ENCODE results near the gene WASHC2A.
"Not testable (repeated sequence)": the region's sequence is repeated elsewhere in the genome, so short reads cannot be mapped to it uniquely, and the experiment has no call there.

The WASHC2A gene

DNA sequence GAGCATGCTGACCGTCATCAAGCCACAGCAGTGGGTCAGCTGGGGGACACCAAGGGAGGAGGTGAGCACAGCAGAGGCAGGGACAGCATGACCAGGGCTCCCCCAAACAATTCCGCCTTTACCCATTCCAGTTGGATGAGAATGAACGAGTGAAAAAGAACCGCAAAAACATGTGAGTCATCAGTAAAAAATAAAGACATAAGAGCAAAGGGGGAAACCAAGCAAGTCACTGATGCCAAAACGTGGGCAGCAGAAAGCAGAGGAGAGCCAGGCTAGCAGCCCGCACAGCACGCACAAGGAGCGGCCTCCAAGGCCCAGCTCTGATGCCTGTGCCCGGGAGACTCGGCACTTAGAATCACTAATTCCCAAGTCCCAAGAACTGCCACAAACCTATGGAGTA is 7.8 kb upstream of the WASHC2A start:
- in situ Hi-C loops (cut with HindIII; ENCODE audit: low sequenced_read_pairs), result not testable (repeated sequence)

DNA sequence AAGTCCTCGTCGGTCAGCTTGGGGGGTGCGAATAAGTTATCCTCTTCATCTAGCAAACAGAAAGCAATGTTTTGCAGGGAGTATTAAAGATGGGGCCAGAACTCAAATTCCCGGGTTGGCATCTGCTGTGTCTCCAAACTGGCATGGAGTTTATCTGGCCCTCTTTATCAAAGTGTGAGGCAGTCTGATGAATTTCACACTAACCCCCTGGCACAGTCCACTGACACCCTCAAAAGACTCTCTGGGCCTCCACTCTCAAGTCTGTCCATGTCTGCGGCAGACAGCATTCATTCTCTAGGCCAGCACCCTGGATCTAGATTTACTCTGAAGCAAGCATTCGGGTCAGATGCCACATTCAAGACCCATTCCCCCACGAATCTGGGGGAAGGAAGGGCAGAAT is 6.2 kb upstream of the WASHC2A start:
- in situ Hi-C loops (cut with HindIII; ENCODE audit: low sequenced_read_pairs), result not testable (repeated sequence)

DNA sequence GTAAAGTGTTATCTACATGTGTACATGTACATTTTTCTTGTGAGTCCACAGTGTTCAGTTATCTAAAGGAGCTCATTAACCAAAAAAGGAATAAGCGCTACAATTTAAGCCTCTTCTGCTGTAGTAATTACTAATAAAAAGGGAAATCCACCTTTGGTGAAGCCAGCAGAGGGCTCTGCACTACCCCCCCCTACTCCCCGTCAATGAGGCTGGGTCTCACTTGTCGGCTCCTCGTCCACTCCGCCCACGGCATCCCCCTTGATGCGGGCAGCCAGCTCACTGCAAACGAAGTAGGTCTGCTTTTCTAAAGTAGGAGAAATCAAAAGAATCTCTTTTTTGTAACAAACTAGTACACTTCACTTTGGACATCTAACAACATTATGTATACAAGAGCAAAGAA is 4.7 kb upstream of the WASHC2A start:
- in situ Hi-C loops (cut with HindIII; ENCODE audit: low sequenced_read_pairs), result no loop called here

DNA sequence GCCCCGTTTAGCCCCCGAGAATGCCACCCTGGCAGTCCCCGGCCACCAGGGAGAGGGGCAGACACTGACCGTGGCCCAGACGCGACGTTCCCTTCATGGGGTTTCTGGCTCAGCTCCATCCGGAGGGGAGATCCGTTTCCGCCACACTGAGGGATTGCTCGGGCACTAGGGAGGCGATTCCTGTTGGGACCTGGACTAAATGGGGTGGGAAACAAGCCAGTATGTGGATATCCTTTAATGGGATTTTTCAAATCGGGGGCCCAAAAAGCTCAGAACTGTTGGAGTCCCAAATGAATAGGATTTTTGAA is 552 bp downstream of the WASHC2A start:
- in situ Hi-C loops (cut with HindIII; ENCODE audit: low sequenced_read_pairs), result not testable (repeated sequence)

DNA sequence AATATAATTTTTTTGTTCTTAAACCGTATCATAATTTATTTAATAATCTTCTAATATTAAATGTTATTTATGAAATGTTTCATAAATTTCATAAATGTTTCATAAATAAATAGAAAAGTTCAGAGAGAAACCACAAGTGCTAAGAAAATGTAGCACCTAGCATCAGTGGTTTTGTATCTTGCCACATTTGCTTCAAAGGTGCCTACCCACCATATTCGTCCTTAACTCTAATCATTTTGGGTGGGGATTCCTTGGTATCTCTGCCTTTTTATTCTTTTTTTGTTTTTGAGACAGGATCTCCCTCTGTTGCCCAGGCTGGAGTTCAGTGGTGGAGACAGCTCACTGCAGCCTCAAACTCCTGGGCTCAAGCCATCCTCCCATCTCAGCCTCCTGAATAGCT is 7.4 kb downstream of the WASHC2A start:
- in situ Hi-C loops (cut with HindIII; ENCODE audit: low sequenced_read_pairs), result not testable (repeated sequence)

DNA sequence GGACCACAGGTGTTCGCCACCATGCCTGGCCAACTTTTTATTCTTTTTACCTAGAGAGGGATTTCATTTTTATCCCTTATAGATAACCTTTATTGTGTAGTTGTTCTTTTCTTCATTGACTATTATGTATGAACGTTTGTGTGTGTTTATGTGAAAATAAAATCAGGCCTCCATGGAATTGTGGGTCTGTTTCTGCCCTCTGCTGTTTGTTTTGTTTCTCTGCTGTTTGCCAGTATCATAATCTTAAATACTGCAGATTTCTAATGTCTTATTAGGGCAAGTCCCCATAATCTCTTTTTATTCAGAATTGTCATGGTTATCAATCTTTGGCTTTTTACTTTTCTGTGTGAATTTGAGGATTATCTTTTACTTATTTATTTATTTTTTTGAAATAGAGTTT is 7.8 kb downstream of the WASHC2A start:
- in situ Hi-C loops (cut with HindIII; ENCODE audit: low sequenced_read_pairs), result not testable (repeated sequence)

DNA sequence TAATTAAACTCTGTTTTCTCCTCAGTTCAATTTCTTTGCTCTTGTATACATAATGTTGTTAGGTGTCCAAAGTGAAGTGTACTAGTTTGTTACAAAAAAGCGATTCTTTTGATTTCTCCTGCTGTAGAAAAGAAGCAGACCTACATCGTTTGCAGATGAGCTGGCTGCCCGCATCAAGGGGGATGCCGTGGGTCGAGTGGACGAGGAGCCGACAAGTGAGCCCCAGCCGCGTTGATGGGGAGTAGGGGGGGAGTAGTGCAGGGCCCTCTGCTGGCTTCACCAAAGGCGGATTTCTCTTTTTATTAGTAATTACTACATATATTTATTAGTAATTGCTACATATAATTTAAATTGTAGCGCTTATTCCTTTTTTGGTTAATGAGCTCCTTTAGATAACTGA is 23.6 kb downstream of the WASHC2A start:
- in situ Hi-C loops (cut with HindIII; ENCODE audit: low sequenced_read_pairs), result not testable (repeated sequence)

DNA sequence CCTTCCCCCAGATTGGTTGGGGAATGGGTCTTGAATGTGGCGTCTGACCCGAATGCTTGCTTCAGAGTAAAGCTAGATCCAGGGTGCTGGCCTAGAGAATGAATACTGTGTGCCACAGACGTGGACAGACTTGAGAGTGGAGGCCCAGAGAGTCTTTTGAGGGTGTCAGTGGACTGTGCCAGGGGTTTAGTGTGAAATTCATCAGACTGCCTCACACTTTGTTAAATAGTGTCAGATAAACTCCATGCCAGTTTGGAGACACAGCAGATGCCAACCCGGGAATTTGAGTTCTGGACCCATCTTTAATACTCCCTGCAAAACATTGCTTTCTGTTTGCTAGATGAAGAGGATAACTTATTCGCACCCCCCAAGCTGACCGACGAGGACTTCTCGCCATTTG is 25.2 kb downstream of the WASHC2A start:
- in situ Hi-C loops (cut with HindIII; ENCODE audit: low sequenced_read_pairs), result not testable (repeated sequence)

DNA sequence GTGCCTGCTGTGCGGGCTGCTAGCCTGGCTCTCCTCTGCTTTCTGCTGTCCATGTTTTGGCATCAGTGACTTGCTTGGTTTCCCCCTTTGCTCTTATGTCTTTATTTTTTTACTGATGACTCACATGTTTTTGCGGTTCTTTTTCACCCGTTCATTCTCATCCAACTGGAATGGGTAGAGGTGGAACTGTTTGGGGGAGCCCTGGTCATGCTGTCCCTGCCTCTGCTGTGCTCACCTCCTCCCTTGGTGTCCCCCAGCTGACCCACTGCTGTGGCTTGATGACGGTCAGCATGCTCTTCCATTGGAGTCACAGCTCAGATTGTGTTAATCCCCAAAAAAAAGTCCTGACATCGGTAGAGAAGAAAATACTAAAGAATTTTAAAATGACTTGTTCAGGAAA is 26.9 kb downstream of the WASHC2A start:
- in situ Hi-C loops (cut with HindIII; ENCODE audit: low sequenced_read_pairs), result not testable (repeated sequence)

DNA sequence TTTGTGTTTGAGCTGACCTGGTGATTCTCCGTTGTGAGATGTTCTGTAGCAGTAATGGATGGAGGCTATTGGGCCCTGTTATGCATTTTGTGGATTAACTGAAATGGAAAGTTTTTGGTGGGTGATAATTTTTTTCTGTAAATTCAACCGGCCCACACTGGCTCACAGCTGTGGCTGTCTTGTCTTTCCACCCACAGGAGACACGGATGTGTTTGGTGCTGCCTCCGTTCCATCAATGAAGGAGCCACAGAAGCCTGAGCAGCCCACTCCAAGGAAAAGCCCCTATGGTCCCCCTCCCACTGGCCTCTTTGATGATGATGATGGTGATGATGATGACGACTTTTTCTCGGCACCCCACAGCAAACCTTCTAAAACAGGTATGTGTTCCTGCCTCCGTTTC is 27.6 kb downstream of the WASHC2A start:
- in situ Hi-C loops (cut with HindIII; ENCODE audit: low sequenced_read_pairs), result not testable (repeated sequence)

DNA sequence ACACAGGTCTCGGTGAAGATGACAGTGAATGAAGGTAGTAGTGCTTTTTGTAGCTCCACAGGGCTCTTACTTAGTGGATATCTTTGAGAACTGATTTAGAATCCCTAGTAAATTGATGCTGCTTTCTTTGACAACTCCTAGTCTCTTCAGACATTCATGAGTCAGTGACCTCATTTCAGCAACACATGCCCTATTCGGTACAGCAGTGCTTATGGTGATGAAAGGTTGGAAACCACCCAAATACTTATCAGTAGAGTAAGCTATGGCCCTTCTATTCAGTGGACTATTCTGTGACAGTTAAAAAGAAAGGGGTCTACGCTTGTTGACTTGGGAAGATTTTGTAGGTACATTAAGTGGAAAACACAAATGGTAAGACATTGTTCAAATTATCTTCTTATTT is 29.0 kb downstream of the WASHC2A start:
- in situ Hi-C loops (cut with HindIII; ENCODE audit: low sequenced_read_pairs), result not testable (repeated sequence)

DNA sequence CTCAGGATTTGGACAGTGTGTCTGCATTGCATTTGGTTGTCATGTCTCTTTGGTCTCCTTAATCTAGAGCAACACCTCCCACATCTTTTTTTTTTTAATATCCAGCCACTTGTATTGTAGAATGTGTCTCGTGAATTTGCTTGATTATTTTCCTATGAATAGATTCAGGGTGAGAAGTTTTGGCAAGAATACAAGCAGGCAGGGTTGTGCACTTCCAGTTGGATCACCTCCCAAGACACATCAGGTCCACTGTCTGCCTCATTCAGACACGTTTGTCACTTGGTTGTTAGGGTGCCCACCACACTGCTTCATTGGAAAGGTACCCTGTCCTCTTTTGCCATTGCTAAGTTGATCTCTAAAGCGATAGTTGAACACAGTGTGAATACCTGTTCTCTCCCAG is 30.9 kb downstream of the WASHC2A start:
- in situ Hi-C loops (cut with HindIII; ENCODE audit: low sequenced_read_pairs), result not testable (repeated sequence)

DNA sequence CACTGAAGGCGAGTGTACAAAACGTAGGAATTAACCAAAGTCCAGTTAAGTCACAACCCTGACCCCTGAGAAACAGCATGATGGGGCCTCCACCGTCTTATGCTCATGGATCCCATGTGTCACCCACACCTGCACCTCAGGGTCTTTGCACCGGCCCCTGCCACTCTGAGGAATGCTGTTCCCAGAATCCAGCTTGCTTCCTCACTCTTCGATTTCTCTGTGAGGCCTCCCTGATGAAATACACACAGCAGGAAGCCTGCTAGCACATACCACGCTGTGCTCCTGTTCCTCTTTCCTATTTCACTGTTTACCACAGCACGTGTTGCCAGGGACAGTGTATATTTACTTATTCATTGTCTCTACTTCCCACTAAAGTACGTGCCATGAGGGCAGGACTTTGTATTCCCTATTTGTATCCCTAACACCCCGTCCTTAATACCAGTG is 33.4 kb downstream of the WASHC2A start:
- in situ Hi-C loops (cut with HindIII; ENCODE audit: low sequenced_read_pairs), result not testable (repeated sequence)

DNA sequence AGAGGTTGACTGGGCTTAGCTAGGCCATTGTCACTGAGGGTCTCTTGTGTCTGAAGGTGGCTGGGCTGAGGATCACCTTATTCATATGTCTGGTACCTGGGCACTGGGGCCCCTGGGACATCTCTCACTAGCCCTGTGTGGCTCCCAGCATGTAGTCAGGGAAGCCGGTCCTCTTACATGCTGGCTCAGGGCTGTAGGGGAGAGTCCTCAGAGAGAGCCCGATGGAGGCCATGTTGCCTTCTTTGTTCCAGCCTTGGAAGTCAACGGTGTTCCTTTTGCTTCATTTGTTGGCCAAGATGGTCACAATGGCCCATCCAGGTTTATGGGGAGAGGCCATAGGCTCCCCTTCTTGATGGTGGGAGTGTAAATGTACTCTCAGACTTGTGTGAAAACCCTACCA is 34.0 kb downstream of the WASHC2A start:
- in situ Hi-C loops (cut with HindIII; ENCODE audit: low sequenced_read_pairs), result not testable (repeated sequence)

DNA sequence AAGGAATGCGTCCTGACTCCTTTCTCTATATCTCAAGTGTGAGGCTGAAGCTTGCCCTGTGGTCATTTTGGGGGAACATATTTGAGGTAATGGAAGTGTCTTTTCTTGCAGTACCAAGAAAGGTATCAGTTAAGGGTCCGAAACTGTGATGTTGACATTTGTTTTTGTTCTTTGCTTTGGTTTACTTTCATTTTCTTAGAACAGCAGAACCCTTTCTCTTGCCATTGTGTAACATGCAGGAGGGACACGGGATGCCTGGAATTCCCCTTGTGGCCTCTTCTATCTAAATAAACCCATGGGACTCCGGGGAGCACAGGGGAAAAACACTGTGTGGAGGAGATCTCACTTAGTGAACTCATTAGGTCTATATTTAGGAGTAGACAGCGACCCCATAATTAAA is 34.5 kb downstream of the WASHC2A start:
- in situ Hi-C loops (cut with HindIII; ENCODE audit: low sequenced_read_pairs), result not testable (repeated sequence)

DNA sequence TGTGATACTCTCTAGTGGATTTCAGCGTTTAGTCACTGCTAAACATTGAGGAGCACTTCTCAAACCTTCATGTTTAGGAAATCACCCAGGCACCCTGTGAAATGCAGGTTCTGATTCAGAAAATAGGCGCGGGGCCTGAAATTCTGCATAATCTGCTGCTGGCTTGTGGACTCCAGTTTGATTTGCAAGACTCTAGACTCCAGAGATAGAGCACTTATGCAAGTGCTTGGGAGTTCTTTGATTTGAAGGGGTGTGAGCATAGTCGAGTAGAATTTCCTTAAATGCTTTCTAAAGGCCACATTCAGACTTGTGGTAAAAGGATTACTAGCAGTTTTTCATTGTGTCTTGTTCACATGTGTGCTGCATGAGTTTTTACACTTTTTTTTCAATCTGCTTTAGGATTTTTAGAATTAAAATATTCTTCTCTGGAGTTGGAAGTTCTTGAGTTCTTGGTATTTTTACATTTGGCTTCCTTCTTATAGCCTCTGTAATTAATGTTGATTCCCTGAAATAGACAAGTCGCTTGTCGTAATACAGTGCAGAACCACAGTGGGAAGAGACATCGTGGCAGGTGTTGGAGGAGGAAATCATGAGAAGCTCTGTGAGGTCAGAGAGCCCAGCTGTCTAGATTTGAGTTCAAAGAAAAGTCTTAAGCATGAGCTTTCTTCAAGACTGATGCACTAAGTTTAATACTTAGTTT is 41.4 kb downstream of the WASHC2A start:
- in situ Hi-C loops (cut with HindIII; ENCODE audit: low sequenced_read_pairs), result not testable (repeated sequence)

DNA sequence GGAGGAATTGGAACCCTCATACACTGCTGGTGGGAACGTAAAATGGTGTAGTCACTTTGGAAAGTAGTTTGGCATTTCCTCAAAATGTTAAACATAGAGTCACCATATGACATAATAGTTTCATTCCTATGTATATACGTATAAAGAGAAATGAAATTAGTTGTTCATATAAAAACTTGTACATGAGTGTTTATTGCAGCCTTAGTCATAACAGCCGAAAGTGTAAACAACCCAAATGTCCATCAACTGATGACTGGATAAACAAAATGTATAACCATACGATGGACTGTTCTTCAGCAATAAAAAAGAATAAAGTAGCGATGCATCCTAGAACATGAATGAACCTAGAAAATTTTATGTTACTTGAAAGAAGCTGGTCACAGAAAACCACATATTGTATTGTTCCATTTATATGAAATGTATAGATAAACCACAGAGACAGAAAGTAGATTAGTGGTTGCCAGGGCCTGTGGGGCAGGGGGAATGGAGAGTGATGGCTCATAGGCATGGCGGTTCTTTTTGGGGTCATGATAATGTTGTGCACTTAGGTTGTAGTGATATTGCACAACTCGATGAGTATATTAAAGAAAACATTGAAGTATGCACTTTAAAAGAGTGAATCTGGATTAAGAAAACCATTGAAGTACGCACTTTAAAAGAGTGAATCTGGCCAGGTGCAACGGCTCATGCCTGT is 44.8 kb downstream of the WASHC2A start:
- in situ Hi-C loops (cut with HindIII; ENCODE audit: low sequenced_read_pairs), result not testable (repeated sequence)

DNA sequence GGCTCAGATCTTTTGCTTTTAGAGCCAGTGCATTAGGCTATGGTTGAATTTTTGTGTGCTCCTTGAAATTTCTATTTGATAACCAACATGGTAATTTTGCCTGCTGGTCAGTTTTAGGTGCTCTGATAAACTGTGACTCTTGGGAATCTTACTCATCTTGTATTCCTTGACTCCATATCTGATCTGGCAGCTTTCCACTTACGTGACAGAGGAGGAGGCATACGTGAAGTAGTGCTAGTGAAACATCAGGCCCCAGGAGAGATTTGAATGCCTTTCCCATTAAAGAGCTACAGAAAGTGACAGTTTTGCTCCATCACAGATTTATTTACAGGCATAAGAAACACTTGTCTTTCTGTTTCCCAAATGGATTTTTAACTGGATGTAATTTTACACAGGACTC is 59.0 kb downstream of the WASHC2A start:
- in situ Hi-C loops (cut with HindIII; ENCODE audit: low sequenced_read_pairs), result not testable (repeated sequence)

DNA sequence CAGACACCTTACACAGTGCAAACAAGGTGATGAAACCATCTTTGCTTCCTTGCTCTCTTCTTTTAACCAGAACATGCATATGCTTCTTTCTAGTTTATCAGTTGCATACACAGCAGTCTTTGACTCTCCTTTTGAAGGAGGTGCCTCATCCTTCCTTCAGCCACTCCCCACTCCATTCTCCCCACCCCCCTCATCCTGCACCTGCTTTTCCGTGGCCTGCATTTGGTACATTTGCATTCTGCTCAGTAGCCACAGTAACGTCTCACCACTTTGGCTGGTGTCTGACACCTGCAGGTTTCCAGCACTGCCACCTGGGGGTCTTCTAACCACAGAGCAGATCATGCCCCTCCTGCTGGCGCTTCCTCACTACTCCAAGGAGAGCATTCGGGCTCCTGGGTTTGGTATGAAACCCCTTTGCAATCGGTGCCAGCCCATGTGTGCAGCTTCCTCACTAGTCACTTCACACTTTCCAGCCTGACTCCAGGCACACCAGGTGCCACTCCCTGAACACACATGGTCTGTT is 60.1 kb downstream of the WASHC2A start:
- in situ Hi-C loops (cut with HindIII; ENCODE audit: low sequenced_read_pairs), result not testable (repeated sequence)

DNA sequence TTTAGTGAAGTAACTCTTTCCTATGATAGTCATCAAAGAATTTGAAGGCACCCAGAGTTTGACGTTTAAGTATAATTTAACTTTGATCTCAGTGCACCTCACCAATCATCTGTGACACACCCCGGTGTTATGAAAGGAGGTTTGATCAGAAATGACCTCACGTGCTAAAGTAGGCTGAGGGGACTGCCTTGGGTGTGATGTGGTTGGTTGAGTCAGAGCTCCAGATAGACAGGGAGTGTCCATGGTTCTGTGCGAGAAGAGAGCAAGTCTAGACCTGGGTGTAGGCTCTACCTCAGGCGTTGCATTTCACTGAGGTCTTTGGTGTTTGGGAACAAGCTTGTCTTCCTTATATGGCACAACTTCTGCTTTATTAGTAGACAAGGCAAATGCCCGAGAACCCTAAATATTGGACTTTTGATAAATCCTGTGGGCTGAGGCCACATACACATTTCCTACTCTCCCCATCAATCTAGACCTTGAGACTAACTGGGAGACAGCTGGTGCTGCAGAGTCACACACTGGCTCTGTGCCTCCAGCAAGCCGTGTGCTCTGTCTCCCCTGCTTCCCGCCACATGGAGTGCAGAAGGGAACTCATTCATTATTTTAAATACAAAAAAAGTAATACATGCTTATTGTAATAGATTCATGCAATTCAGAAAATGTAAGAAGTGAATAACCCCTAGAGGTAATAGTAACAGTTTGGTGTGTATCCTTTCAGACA is 63.7 kb downstream of the WASHC2A start:
- in situ Hi-C loops (cut with HindIII; ENCODE audit: low sequenced_read_pairs), result not testable (repeated sequence)

DNA sequence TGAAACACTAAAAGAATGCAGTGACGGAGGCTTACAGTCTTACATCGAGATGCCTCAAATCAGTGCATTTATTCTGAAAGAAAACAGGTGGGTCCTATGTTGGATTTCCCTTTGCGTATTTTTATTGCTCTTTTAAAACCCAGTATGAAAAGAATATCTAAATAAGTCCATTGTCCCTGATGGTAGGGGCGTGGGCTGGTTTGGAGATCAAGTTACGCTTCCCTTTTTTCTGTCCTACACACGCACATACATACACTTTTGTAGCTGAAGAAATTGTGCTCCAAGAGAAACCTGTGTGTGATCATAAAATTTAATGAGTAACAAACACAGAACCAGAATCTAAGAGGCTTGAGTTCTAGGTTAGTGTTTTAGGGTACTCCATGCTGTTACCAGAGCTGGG is 64.6 kb downstream of the WASHC2A start:
- in situ Hi-C loops (cut with HindIII; ENCODE audit: low sequenced_read_pairs), result not testable (repeated sequence)

DNA sequence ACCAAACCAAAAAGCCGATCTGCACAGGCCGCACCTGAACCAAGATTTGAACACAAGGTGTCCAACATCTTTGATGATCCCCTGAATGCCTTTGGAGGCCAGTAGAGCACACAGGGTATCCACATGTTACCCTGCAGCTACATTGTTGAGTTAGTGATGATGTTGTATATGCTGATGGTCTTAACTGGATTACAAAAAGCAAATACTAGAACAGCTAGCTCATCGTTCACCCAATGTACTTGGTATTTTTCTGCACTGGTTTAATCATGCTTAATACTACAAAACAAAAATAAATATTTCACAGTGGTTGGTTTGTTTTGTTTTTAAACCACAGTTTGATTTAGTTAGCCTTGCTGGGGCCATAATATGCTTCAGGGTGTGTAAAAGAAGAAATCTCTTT is 65.1 kb downstream of the WASHC2A start:
- in situ Hi-C loops (cut with HindIII; ENCODE audit: low sequenced_read_pairs), result not testable (repeated sequence)
